HG03378 (cell line): Measurements from ENCODE around the gene CCDC7.

Experiments used
- ATAC-seq: cut with Tn5 transposase; IDR thresholded peaks from one replicate; pipeline ENCODE4 v1.9.1; 2021; ENCODE audit warnings: mild to moderate bottlenecking, moderate library complexity; ENCODE audit not compliant: unreplicated experiment

Gene CCDC7

DNA sequence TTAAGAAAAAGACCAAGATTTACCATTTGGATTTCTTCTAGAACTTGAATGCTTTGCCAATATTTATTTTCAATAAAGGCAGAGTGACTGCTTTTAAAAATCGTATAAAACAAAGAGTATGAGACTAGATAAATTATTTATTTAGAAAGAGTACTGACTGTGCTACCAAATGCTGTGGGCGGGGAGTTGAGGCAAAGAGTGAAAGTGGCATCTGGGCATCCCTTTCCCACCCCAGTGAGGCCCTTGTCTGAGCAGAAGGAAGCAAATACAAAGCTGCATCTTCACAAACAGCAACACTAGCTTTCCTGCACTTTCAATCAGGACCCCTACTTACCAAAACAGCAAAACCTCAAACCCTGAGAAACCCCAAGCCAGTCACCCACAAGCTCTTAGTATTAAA lies 477.2 kb downstream of the CCDC7 start:
- ATAC-seq, result no peak

DNA sequence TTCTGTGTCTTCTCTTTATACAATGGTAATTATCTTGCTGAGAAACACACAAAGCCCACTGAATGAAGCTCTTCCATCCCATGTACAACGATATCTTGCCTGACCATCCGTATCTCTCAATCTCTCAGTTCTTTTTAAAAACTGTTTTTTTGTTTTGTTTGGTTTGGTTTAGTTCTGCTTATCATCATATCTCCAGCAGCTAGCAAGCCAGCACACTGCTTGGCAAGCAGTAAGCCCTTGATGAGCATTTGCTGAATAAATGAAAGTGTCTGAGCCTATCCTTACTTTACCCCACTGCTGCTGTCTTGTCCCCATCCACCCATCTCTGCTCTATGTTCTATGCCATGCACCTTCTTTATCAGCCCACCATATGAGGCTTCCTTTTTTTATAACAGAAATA lies 477.9 kb downstream of the CCDC7 start:
- ATAC-seq, result no peak
